ENCODE data around the gene WSB1.
A peak's percentile ranks its signal among the peaks of the same experiment; 100 is the strongest.

WSB1 gene

DNA sequence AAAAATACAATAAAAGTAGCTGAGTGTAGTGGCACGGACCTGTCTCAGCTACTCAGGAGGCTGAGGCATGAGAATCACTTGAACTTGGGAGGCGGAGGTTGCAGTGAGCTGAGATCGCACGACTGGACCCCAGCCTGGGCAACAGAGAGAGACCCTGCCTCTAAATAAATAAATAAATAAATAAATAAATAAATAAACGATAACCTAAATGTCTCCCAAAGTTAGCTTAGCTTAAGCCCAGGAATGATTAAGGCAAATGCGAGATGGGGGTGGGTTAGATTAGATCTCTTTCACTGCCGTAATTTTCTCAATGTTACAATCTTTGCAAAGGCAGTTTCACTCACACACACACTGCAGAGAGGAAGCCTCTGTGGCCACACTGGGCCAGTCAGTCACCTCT lies 46.7 kb downstream of the WSB1 start:
- DNase-seq, result no peak

- no peak for DNase-seq
Measured at GRCh38 chr17:27341041-27341471, 47.1 kb downstream of the WSB1 start.

GRCh38 chr17:27342059-27342458 lies 48.1 kb downstream of the WSB1 start:
- no peak for DNase-seq

DNA sequence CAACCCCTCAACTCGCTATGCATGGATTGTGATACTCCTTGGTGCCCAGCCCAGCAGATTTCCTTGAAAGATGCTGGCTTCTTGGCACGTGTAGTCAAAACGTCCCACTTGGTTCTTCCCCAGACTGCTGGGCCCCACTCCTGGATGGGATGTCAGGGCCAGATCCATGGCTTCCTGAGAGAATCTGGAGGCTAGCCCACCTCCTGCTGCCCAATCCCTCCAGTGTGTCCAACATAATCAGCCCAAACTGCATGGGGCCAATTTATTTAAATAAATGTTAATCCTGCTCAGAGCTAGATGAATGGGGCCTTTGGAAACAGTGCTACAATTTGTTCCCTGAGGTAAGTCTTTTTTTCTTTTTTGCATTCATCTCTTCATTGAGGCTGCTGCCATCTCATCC lies 49.4 kb downstream of the WSB1 start:
- no peak for DNase-seq

DNA sequence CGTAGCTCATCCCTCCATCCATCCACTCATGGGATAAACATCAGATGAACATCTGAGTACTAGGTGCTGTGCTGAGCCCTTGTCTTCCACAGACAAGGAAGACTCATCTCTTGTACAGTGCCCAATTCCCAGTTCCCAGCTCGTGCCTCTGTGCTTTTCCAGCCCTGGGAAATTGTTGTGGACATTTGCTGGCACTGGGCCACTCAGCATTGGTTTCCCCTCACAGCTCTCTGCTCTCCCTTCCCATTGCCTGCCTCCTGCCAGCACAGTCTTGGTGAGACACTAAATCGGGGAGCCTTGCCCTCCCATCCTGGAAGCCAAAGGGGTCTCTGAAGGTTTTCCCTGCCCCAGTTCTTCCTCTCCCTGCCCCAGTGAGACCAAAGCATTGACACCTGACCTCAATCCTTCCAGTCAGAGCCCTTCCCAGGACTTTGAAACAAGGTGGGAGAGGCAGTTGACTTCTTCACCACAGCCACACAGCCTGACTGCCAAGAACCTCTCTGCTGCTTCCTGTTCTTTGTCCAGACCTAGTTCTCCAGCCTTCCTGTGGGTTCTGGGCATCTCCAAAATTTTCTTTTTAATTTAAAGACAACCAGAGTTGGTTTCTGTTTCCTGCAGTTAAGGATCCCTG lies 50.2 kb downstream of the WSB1 start:
- no peak for DNase-seq

DNA sequence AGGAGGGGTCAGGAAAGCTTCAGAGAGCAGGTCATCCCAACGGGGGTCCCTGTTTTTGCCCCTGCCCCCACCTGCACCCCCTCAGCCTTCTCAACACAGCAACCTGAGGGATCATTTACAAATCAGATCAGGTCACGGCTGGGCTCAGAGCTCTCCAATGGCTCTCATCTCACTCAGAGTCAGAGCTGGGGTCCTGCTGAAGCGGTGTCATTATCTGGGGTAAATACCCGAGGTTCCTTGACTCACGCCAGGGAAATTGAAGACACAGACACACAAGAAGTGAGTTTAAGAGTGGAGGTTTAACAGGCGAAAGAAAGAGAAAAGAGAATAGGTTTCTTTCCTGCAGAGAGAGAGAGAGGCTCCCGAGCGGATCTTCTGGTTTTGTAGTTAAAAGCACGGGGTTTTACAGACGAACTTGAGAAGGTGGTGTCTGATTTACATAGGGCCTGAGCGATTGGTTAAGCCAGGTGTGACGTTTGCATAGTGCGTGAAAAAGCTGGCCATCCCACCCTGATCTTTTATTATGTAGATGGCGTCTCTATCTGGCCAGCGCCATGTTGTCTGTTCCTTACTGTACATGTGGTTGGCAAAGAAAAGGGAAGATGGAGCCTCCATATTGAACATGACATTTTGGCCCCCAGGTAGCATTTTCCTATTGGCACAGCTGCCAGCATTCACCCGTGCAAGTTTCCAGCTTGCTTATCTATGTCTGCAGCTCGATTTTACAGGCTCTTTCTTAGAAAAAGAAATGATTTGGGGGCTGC lies 51.4 kb downstream of the WSB1 start:
- DNase-seq, result peak; percentile 96

DNA sequence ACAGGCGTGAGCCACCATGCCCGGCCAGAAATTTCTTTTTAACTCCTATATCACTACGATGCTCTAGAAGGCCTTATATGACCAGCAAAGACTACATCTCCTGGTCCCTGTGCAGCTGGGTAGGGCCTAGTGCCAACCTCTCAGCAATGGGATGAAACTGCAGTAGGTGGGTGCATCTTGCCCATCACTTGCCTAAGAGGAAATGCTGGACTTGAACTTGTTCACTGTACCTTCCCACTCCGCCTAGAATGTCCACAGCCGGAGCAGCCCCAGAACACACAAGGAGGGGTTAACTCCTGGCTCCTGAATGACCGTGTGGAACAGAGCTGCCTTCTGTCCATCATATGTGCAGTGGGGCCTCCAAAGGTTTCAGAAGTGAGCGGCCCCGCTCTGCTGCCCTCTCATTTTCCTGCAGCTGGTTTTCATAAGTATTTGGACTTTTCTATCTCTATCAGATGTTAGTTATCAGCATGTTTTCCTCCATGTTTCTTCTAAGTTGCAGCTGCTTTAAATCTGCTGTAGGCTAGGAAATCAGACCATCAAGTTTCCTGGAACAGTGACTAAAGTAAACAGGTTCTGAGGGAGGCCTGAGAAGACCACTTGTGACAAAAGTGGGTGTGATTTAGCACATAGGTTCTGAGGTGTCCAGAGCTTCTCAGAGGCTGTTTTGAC lies 52.5 kb downstream of the WSB1 start:
- DNase-seq, result no peak

DNA sequence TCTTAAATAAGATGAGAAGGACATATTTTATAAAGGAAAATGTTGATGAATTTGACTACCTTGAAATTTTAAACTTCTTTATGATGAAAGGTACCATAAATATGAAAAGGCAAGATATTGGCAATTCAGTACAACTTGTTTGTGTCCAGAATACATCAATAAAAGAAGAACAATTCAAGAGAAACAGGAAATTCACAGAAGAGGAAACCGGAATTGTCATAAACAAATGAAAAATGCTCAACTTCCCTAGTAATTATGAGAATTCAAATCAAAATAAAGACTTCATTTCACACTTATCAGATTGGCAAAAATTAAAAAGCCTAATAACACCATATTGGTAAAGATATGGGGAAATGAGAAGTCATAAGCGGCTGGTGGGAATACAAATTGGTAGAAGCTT lies 54.3 kb downstream of the WSB1 start:
- no peak for DNase-seq

DNA sequence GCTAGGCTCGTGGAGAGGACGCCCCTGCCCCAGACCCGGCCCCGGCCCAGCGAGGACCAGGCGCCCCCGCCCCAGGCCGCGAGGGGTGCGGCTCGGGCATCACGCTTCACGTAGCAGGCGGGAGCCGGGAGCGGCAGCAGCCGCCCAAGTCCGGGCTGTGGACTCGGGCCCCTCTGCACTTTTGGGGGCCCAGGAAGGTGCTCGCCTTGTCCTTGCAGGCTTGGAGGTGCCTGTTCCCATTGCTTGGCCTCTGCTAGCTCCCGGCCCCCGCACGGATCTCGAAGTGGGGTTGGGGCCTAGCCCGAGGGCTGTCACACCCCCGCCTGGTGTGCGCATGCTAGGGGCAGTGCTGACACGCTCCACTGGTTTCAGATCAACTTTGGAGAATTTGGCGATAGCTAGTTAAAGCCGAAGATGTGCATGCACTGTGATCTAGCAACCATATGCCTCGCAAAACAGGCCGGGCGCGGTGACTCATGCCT lies 55.7 kb downstream of the WSB1 start:
- DNase-seq, result no peak

GRCh38 chr17:27351759-27352158 lies 57.8 kb downstream of the WSB1 start:
- no peak for DNase-seq

GRCh38 chr17:27352448-27353032 lies 58.6 kb downstream of the WSB1 start:
- DNase-seq, result no peak

GRCh38 chr17:27353033-27353460 lies 59.1 kb downstream of the WSB1 start:
- DNase-seq, result no peak

- DNase-seq, result peak; percentile 91
Measured at GRCh38 chr17:27353461-27354050, 59.6 kb downstream of the WSB1 start.

- DNase-seq, result no peak
Measured at GRCh38 chr17:27354051-27354490, 60.2 kb downstream of the WSB1 start.

GRCh38 chr17:27354491-27355081 lies 60.7 kb downstream of the WSB1 start:
- no peak for DNase-seq

GRCh38 chr17:27355419-27355818 lies 61.5 kb downstream of the WSB1 start:
- no peak for DNase-seq

DNA sequence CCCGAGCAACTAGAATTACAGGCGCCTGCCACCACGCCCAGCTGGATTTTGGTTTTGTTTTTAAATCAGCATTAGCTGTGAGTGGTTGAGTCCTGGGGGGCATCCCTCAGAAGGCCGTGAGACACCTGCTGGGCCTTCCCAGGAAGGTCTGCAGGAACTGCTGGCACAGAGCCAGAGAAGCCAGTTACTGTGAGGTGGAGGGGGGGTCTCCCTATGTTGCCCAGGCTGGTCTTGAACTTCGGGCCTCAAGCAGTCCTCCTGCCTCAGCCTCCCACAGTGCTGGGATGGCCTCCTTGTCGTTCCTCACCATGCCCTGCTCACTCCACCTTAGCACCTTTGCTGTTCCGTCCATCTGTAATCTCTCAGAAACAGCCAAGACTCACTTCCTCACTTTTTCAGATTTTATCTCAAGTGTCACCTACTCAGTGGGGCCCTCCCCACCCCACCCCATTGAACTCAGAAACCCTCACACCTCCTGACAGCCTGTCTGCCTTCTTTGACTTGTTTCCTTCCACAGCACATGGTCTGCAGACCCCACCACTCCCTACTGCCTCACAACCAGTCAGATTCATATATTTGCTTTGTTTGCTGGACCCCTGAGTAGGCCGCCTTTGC lies 62.3 kb downstream of the WSB1 start:
- DNase-seq, result no peak

DNA sequence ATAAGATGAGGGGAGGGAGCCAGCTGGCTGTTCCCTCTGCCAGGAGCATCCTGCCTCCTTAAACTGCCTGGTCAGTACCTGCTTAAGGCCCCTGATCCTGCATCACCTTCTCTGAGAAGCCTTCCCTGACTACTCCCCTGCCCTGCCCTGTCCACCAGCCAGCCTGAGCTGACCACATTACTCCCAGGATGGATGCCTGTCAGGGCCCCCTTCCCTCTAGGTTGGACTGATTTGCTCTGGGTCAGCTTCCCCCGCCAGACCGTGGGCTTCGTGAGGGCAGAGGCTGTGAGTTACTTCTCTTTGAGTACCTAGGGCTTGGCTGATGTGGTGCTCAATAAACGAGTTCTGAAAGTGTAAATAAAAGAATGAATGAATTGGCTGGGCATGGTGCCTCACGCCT lies 63.3 kb downstream of the WSB1 start:
- no peak for DNase-seq

GRCh38 chr17:27360507-27360906 lies 66.6 kb downstream of the WSB1 start:
- DNase-seq, result no peak

DNA sequence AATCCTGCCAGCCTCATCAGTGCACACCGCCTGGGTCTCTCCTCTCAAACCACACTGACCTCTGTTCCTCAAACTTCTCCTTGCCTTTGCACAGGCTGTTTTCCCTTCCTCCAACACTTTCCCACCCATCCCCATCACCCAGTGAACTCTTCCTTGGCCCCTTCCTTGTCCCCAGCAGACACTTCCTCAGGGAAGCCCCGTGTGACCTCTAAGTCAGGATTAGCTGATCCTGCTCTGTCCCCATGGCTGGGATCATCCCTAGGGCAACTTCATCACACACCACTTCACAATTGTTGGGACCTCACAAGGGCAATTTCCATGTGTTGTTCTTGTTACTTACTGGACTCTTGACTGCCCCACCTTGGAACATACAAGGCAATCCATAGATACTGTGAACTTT lies 67.8 kb downstream of the WSB1 start:
- DNase-seq, result no peak

GRCh38 chr17:27362503-27362902 lies 68.6 kb downstream of the WSB1 start:
- DNase-seq, result no peak

DNA sequence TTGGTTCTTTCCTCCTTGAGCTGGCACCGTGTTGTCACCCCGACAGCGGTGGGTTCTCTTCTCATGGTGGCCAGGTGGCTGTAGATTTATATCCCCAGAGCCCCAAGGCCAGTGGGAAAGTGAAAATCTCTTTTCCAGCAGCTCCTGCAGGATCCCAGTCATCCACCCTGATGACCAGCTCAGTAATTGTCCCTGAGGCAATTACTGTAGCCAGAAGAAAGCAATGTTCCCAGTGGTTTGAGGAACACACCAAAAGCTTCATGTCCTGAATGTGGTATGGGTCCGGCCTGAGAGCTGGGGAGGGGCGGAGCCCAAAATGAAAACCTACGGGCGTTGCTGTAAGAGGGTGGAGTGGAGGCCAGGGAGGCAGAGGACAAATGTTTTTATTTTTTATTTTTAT lies 69.0 kb downstream of the WSB1 start:
- DNase-seq, result no peak

Measured in NCI-H1436 (cell line).